Effector memory CD4-positive, alpha-beta T cell (primary cell): ENCODE measurements around the gene EMX2.

ENCODE experiments used
- DNase-seq, 3 donors: peaks; one replicate each; pipeline ENCODE4 v3.0.0-alpha.2; 2020
- H3K27ac ChIP-seq: 2 replicates; pipeline ENCODE4 v1.7.0; 2013; ENCODE audit warnings: mild to moderate bottlenecking, low read length, moderate library complexity; ENCODE audit not compliant: insufficient read depth, poor library complexity, severe bottlenecking
- H3K27me3 ChIP-seq: replicated peaks from 2 replicates; pipeline ENCODE4 v1.7.0; 2013; ENCODE audit warnings: mild to moderate bottlenecking, low read length; ENCODE audit not compliant: insufficient read depth, control insufficient read depth, poor library complexity, severe bottlenecking
- H3K36me3 ChIP-seq: 2 replicates; pipeline ENCODE4 v1.7.0; 2013; ENCODE audit warnings: mild to moderate bottlenecking, low read length, moderate library complexity; ENCODE audit not compliant: control insufficient read depth, insufficient read depth
- H3K4me1 ChIP-seq: 2 replicates; pipeline ENCODE4 v1.7.0; 2013; ENCODE audit warnings: low read length, mild to moderate bottlenecking; ENCODE audit not compliant: control insufficient read depth, insufficient read depth, poor library complexity, severe bottlenecking
- H3K4me3 ChIP-seq: 2 replicates; pipeline ENCODE4 v1.7.0; 2013; ENCODE audit warnings: low read length, low read depth, mild to moderate bottlenecking; ENCODE audit not compliant: insufficient read depth, poor library complexity, severe bottlenecking
- H3K9me3 ChIP-seq: 2 replicates; pipeline ENCODE4 v1.7.0; 2013; ENCODE audit warnings: mild to moderate bottlenecking, low read length, moderate library complexity; ENCODE audit not compliant: control insufficient read depth

The EMX2 gene

DNA sequence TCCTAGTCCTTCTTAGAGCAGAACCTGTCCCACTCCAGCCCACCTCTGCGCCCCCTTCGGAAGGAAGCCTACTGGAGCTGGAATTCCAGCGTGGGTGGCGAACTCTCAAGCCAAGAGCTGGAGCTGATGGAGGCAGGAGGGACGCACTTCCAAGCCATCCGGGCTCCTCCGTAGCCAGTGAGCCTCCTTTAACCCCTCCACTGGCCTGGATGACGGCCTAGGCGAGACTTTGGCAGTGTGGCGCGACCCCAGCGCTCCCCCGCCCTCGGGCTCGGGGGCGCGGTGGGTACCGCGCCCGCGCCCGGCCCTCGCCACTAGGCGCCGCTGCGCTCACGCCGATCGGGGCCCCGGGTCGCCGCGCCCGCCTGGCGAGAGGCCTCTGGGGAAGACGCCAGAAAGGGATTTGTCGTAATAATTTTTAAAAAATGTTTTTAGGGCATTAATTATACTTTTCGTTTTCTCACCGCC is 5.1 kb upstream of the EMX2 start:
- no peak overlapping the region for H3K27ac ChIP-seq
- H3K27me3 ChIP-seq, result peaks cover 49% of the 10 kb centered on the region
- no peaks in the 10 kb centered on the region for H3K36me3 ChIP-seq
- peaks cover 3% of the 10 kb centered on the region for H3K4me1 ChIP-seq
- no peak overlapping the region for H3K4me3 ChIP-seq
- no peak for DNase-seq
- H3K9me3 ChIP-seq, result no peaks in the 10 kb centered on the region

DNA sequence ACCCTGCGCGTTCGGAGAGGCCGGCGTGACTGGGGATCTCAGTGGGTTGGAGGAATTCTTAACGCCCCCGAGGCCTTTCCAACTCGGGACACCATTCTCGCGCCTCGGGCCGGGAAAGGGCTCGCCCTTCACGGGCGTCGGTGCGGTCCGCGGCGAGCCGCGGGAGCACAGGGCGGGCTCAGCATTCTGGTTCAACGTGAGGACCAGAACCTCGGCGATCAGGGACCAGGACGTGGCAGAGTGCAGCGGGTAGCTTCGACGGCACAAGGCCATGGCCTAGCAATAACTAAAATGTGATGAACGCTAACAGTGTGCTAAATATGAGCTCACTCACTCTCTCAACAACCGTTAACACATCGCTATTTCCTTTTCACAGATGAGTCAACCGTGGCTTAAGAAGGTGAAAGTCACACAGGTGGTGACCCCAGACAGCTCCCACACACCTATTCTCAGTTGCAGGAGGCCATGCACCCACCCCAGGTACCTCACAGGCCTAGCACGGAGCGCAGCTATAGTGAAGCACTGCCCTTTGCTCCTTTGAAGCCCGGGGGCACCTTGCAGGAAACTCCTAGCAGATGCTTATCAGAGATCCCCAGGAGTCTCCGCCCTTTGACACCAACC is 4.5 kb upstream of the EMX2 start:
- peaks cover 47% of the 10 kb centered on the region for H3K27me3 ChIP-seq

DNA sequence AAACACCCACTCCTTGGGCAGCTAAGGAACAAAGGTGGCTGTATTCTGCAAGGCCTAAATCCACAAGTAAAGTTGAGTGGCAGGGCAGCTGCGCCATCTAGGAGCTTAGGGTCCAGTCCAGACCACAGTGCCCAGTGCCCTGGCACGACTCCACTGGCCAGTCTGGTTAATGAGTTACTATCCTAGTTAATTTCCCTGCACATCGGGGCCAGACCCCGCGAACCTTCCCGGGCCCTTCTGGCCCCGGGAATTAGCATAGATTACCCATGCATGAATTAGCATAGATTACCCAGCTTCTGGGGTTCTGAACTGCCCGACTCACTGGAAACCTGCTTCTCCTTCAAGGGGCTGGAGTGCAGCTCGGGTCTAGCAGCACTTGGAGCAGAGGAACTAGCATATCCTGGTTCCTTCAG is 3.2 kb upstream of the EMX2 start:
- H3K4me1 ChIP-seq, result peaks cover 10% of the 10 kb centered on the region
- H3K9me3 ChIP-seq, result no peaks in the 10 kb centered on the region
- no peak overlapping the region for H3K27ac ChIP-seq
- no peak for DNase-seq
- H3K4me3 ChIP-seq, result no peak overlapping the region
- peaks cover 49% of the 10 kb centered on the region for H3K27me3 ChIP-seq
- no peaks in the 10 kb centered on the region for H3K36me3 ChIP-seq

More for the DNA sequence above, 4.5 kb upstream of the EMX2 start:
- H3K9me3 ChIP-seq, result no peaks in the 10 kb centered on the region
- H3K4me1 ChIP-seq, result peaks cover 3% of the 10 kb centered on the region
- H3K4me3 ChIP-seq, result no peak overlapping the region
- no peak for DNase-seq
- H3K27ac ChIP-seq, result no peak overlapping the region
- no peaks in the 10 kb centered on the region for H3K36me3 ChIP-seq

DNA sequence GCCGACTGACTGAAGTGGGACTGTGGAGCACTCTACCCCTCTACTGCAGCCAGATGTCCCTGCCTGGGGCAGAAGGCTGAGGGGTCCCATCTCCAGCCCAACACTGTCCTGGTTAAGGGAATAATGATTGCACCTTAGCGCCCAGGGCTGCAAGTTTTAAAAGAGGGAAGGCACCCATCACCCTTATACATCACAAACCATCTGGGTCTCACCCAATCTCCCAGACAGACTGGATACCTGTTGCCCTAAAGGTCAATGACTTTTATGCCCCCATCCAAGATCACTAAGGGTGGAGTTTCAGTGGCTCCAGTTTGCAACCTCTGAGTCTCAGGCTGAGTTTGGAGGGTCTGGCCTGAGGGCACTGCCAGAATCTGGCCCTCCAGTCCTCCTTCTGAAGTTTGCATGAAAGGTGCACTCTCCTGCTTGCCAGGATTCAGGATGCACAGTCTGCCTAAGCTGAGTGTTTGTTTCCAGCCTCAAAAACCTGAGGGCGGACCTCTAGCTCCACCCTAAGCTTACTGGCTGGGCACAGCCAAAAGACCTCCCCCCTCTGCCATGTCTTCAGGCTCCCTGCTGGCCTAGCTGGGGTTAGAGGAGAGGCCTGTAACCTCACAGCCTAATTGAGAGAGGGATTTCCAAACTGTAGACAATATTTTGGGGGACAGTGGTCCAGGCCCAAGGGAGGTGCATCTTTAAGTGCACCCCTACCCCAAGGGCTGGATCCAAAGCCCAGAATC is 2.5 kb upstream of the EMX2 start:
- no peak for DNase-seq
- Histone ChIP-seq H3K36me3 (no peaks in the 10 kb centered on the region), H3K4me1 (peaks cover 10% of the 10 kb centered on the region), H3K27me3 (peaks cover 54% of the 10 kb centered on the region), H3K27ac (no peak overlapping the region), H3K4me3 (no peak overlapping the region), H3K9me3 (no peaks in the 10 kb centered on the region)

DNA sequence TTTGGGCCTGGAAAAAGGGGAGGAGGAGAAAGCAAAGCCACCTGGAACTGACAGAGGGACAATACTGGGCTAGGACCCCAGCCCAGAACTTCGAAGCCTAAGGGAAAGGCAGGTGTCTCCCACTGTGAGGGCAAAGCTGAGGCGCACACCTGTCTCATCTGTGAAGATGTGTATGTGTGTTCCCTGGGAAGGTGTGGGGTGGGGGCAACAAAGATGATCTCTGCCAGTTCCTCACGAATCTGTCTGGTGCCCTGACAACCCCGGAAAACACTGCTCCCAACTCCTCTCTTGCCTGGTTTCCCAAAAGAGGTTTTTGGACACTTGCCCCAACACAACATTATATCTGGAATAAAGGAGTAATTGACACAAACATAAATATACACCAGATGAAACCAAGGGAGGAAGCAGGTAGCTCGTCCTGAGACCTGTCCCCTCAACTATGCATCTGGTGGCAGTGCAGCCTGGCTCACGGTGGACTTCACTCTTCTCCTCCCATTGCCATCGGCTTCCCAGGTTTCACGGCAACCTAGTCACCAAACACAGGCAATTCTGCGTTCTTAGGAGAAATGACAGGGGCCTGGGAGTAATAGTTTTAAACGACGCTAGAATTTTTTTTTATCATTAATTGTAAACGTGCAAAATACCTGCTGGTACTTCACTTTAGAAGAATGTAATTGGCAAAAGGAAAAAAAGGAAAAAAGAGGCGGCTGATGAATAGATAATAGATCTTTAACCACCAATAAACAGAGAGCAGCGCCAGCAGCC is 1.7 kb upstream of the EMX2 start:
- Histone ChIP-seq H3K4me3 (no peak overlapping the region), H3K27ac (no peak overlapping the region), H3K9me3 (no peaks in the 10 kb centered on the region), H3K36me3 (no peaks in the 10 kb centered on the region), H3K4me1 (peaks cover 10% of the 10 kb centered on the region), H3K27me3 (peaks cover 52% of the 10 kb centered on the region)
- DNase-seq, result no peak

DNA sequence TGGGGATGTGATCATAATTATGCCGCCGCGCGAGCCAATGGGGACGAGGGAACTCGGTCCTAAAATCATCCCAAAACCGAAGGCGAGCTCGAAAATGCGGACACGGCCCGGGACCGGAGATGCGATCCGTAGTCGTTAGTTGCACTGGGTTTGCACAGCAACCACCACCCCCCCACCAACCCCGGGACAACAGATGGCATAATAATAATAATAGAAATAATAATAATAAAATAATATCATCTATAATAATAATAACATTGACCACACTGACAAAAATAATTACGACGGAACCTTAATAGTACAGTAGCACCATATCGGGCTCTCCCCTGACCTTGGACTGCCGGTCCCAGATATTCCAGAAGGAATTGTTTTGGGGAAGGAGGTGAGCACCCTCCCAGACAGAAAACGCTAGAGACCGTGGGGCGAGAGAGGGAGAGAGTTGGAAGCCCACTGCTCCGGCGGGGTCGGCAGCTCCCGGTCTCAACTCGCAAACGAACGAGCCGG is 1.1 kb upstream of the EMX2 start:
- peaks cover 10% of the 10 kb centered on the region for H3K4me1 ChIP-seq
- H3K9me3 ChIP-seq, result no peaks in the 10 kb centered on the region
- H3K27me3 ChIP-seq, result peaks cover 47% of the 10 kb centered on the region
- H3K27ac ChIP-seq, result no peak overlapping the region
- no peak for DNase-seq
- no peaks in the 10 kb centered on the region for H3K36me3 ChIP-seq
- no peak overlapping the region for H3K4me3 ChIP-seq

DNA sequence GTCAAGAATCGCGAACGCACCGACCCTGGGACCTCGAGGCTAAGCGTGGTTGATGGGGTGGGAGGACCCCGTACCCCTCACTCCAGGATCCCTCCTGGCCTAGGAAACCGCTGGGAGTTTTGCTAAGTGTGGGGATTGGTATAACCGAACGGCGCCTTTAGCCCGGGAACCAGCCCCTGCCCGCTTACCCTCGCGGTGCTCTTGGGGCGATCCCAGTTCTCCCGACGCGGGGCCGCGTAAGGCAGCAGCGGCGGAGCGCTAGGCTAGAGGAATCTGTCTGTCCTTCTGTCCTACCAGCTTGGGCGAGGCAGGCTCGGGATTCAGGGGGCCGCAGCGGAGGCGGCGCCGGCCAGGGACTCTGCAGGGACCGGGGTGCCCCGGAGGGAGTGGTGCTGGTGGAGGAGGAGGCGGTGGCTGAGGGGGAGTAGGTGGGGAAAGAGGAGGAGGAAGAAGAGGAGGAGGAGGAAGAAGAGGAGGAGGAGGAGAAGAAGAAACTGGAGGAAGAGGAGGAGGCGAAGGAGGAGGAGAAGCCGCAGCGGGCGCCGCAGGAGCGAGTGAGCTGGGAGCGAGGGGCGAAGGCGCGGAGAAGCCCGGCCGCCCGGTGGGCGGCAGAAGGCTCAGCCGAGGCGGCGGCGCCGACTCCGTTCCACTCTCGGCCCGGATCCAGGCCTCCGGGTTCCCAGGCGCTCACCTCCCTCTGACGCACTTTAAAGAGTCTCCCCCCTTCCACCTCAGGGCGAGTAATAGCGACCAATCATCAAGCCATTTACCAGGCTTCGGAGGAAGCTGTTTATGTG is 439 bp upstream of the EMX2 start:
- no peak for DNase-seq

DNA sequence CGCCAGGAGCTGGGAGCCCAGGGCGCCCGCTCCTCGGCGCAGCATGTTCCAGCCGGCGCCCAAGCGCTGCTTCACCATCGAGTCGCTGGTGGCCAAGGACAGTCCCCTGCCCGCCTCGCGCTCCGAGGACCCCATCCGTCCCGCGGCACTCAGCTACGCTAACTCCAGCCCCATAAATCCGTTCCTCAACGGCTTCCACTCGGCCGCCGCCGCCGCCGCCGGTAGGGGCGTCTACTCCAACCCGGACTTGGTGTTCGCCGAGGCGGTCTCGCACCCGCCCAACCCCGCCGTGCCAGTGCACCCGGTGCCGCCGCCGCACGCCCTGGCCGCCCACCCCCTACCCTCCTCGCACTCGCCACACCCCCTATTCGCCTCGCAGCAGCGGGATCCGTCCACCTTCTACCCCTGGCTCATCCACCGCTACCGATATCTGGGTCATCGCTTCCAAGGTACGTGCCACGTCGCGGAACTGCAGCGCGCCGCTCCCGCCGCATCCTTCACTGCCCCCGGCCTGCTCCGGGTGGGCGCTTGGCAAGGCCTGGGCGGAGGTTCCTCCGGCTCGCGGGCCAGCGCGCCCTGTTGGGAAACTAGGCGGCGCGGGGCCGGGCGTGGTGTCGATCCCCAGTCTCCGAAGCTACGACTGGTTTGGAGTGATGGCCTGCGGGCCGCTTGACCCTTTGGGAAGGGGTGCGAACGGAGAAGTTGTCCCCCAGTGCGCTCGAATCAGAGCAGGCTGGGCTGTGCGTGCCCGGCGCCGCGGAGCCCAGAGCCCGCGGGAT is 868 bp downstream of the EMX2 start:
- no peak for DNase-seq
- H3K4me3 ChIP-seq, result peak overlapping the region; percentile 4

More for the DNA sequence above, 439 bp upstream of the EMX2 start:
- peaks cover 10% of the 10 kb centered on the region for H3K4me1 ChIP-seq
- no peaks in the 10 kb centered on the region for H3K36me3 ChIP-seq
- H3K4me3 ChIP-seq, result no peak overlapping the region
- H3K9me3 ChIP-seq, result no peaks in the 10 kb centered on the region
- H3K27ac ChIP-seq, result no peak overlapping the region
- H3K27me3 ChIP-seq, result peaks cover 47% of the 10 kb centered on the region

More for the DNA sequence above, 868 bp downstream of the EMX2 start:
- peaks cover 7% of the 10 kb centered on the region for H3K4me1 ChIP-seq
- H3K9me3 ChIP-seq, result no peaks in the 10 kb centered on the region
- peaks cover 49% of the 10 kb centered on the region for H3K27me3 ChIP-seq
- no peaks in the 10 kb centered on the region for H3K36me3 ChIP-seq
- no peak overlapping the region for H3K27ac ChIP-seq
